NCI-H1092 treated with DMSO at 0.1 percent for 48 hours (cell line): ENCODE data around the gene ERCC5.

ENCODE experiments used
- DNase-seq: peaks from one replicate; lab custom pipeline; 2025; lab: John Stamatoyannopoulos, UW

The ERCC5 gene

DNA sequence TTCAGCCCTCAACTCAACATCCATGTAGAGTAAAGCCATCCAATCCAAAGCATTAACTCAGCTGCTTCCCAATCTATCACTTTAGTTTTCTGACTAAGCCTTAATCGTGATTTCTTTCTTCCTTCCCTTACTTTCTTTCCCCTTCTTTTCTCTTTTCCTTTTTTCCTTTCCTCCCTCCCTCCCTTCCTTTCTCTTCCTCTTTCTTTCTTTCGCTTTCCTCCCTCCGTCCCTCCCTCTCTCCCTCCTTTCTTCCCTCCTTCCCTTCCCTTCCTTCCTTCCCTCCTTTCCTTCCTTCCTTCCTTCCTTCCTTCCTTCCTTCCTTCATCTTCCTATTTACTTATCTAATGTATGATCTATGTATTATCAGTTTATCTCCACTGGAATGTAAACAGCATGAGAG is 71.2 kb downstream of the ERCC5 start:
- no peak for DNase-seq

DNA sequence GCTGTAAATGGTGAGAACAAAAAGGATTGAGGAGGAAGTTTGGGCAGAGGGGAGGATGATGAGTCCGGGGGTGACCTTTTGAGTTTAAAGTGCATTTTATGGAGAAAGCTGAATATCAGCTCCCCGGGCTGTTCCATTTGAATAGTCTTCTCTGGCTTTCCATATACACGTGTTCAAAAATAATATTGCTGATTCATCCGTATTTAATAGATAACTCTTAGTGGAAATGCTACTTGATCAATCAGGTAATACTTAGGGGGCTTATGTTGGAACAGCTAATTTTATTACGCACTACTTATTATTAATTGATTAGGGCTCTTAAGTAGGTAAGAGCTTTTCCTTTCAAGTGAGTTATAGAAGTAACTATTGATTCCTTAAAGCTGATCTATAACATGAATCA is 76.4 kb downstream of the ERCC5 start:
- no peak for DNase-seq
